HepG2 (cell line): ENCODE results near the gene ZNRF3. TPM values are rescaled to one million over a fixed set of nuclear protein-coding genes. Genes with fewer than 3 reads are reported as not detected.

Experiments used
- ATAC-seq: fragments of 200-7000 bp; cut with Tn5 transposase; 3 replicates; pipeline ENCODE4 v1.9.1; 2020; ENCODE audit warnings: mild to moderate bottlenecking, moderate library complexity
- BruUV-seq: library from RNA; stranded (reverse); fragments of 400-500 nt; replicated peaks from 2 replicates; lab custom pipeline; 2021; lab: Mats Ljungman, UMichigan
- CTCF ChIA-PET: fragments of 300-600 bp; formaldehyde crosslinking; extraction: SDS; loops from one replicate; lab custom pipeline; 2021; ENCODE audit warnings: low total read pairs, inconsistent platforms, low intra/inter-chr PET ratio; lab: Yijun Ruan, JAX
- POLR2A ChIA-PET: fragments of 350-600 bp; sonication (Branson Sonifier 250); formaldehyde crosslinking; loops from one replicate; lab custom pipeline; 2020; ENCODE audit warnings: antibody characterized with exemption, inconsistent platforms; lab: Yijun Ruan, JAX
- DNase-seq: peaks from one replicate; pipeline ENCODE4 v3.0.0-alpha.2; 2015; ENCODE audit warnings: low spot score
- FAIRE-seq: peaks from 3 replicates; lab custom pipeline; 2011; peaks lifted over from hg19 to GRCh38; lab: Jason Lieb, UNC
- H2AFZ ChIP-seq: one replicate; pipeline ENCODE4 v1.6.1; 2011; ENCODE audit warnings: low read length, inconsistent platforms
- H3K27ac ChIP-seq: fragments of 300-600 bp; 3 replicates; pipeline ENCODE4 v1.8.0; 2011; ENCODE audit warnings: mixed run types, mild to moderate bottlenecking, mixed read lengths, low read length, inconsistent platforms; ENCODE audit not compliant: insufficient read depth; ENCODE audit errors: extremely low read length
- H3K27me3 ChIP-seq, 2 experiments: fragments of 200-600 bp in 1 of 2; 2 replicates in 1 of 2; 3 replicates in 1 of 2; pipeline versions ENCODE4 v1.6.0 to v1.8.0; 2011; ENCODE audit warnings: low read length in 2 of 2, mild to moderate bottlenecking in 2 of 2, moderate library complexity in 2 of 2, inconsistent platforms in 1 of 2; ENCODE audit not compliant: insufficient read depth in 2 of 2, control insufficient read depth in 1 of 2
- H3K36me3 ChIP-seq, 2 experiments: fragments of 200-600 bp in 1 of 2; replicated peaks in 1 of 2; 2 replicates in 1 of 2; 3 replicates in 1 of 2; pipeline versions ENCODE4 v1.5.1 to v1.8.0; 2011; ENCODE audit warnings: low read length in 2 of 2, inconsistent platforms in 1 of 2; ENCODE audit not compliant: insufficient read depth in 2 of 2, control insufficient read depth in 1 of 2
- H3K4me1 ChIP-seq: 2 replicates; pipeline ENCODE4 v1.5.1; 2012; ENCODE audit warnings: low read length, inconsistent platforms; ENCODE audit not compliant: insufficient read depth
- H3K4me2 ChIP-seq: 2 replicates; pipeline ENCODE4 v1.6.0; 2011; ENCODE audit warnings: low read depth, low read length, inconsistent platforms
- H3K4me3 ChIP-seq, 3 experiments: fragments of 200-600 bp in 1 of 3; sonication (generic), shearing (Covaris generic) in 1 of 3; replicated peaks in 1 of 3; 2 replicates each; pipeline ENCODE4 v1.5.1; 2011 to 2016; ENCODE audit warnings: low read length in 3 of 3, inconsistent platforms in 2 of 3, low read depth in 2 of 3, mild to moderate bottlenecking in 2 of 3, control low read depth in 1 of 3, mixed read lengths in 1 of 3; ENCODE audit not compliant: insufficient read depth in 1 of 3
- H3K79me2 ChIP-seq: one replicate; pipeline ENCODE4 v1.6.1; 2011; ENCODE audit warnings: low read length, inconsistent platforms; ENCODE audit not compliant: insufficient read depth
- H3K9ac ChIP-seq: 2 replicates; pipeline ENCODE4 v1.6.0; 2011; ENCODE audit warnings: mild to moderate bottlenecking, low read depth, low read length, inconsistent platforms; ENCODE audit not compliant: insufficient read depth
- H3K9me3 ChIP-seq: 2 replicates; pipeline ENCODE4 v1.5.1; 2012; ENCODE audit warnings: mild to moderate bottlenecking, low read length
- H4K20me1 ChIP-seq: 2 replicates; pipeline ENCODE4 v1.6.0; 2011; ENCODE audit warnings: inconsistent platforms, mild to moderate bottlenecking, low read length, moderate library complexity; ENCODE audit not compliant: insufficient read depth
- ADNP ChIP-seq: sonication (generic); formaldehyde crosslinking; IDR thresholded peaks from 2 replicates; pipeline ENCODE4 v1.4.0; 2020; ENCODE audit warnings: missing genetic modification reagents
- ATF1 ChIP-seq: IDR thresholded peaks from 2 replicates; pipeline ENCODE4 v1.6.1; 2016; ENCODE audit warnings: mild to moderate bottlenecking, control low read depth
- CHD4 ChIP-seq: fragments of 200-600 bp; sonication (generic); IDR thresholded peaks from 2 replicates; pipeline ENCODE4 v1.7.0; 2017; ENCODE audit warnings: mild to moderate bottlenecking, low read length, borderline replicate concordance
- DR1 ChIP-seq: sonication (generic); formaldehyde crosslinking; IDR thresholded peaks from 2 replicates; pipeline ENCODE4 v1.8.0; 2021; ENCODE audit warnings: mild to moderate bottlenecking, missing genetic modification reagents, inconsistent platforms
- FOSL2 ChIP-seq: sonication (generic); formaldehyde crosslinking; IDR thresholded peaks from 2 replicates; pipeline ENCODE4 v1.4.0; 2020; ENCODE audit warnings: missing genetic modification reagents
- FOXM1 ChIP-seq: sonication (generic); formaldehyde crosslinking; IDR thresholded peaks from 2 replicates; pipeline ENCODE4 v1.5.0; 2020; ENCODE audit warnings: missing genetic modification reagents
- HDAC1 ChIP-seq: sonication (generic); formaldehyde crosslinking; IDR thresholded peaks from 2 replicates; pipeline ENCODE4 v1.5.1; 2020; ENCODE audit warnings: mild to moderate bottlenecking, missing genetic modification reagents
- HMG20A ChIP-seq: IDR thresholded peaks from 2 replicates; pipeline ENCODE4 v1.6.1; 2016; ENCODE audit warnings: borderline replicate concordance
- HNF4A ChIP-seq: sonication (generic); formaldehyde crosslinking; IDR thresholded peaks from 2 replicates; pipeline ENCODE4 v1.4.0; 2020; ENCODE audit warnings: missing genetic modification reagents
- LBX2 ChIP-seq: sonication (generic); formaldehyde crosslinking; IDR thresholded peaks from 2 replicates; pipeline ENCODE4 v1.5.0; 2020; ENCODE audit warnings: missing genetic modification reagents, mild to moderate bottlenecking, borderline replicate concordance
- NFE2 ChIP-seq: sonication (generic); formaldehyde crosslinking; IDR thresholded peaks from 2 replicates; pipeline ENCODE4 v1.4.0; 2020; ENCODE audit warnings: missing genetic modification reagents
- SIN3A ChIP-seq: IDR thresholded peaks from 2 replicates; pipeline ENCODE4 v1.6.1; 2011; ENCODE audit warnings: low read depth, mild to moderate bottlenecking, control low read depth, low read length, borderline replicate concordance
- THAP7 ChIP-seq: sonication (generic); formaldehyde crosslinking; IDR thresholded peaks from 2 replicates; pipeline ENCODE4 v1.8.1; 2023; ENCODE audit warnings: mild to moderate bottlenecking, missing genetic modification reagents
- THRA ChIP-seq: sonication (generic); formaldehyde crosslinking; IDR thresholded peaks from 2 replicates; pipeline ENCODE4 v1.4.0; 2020; ENCODE audit warnings: missing genetic modification reagents, borderline replicate concordance
- TP53 ChIP-seq: sonication (generic); formaldehyde crosslinking; conservative IDR thresholded peaks from 2 replicates; pipeline ENCODE4 v1.4.0; 2020; ENCODE audit warnings: missing genetic modification reagents
- YEATS4 ChIP-seq: sonication (generic); formaldehyde crosslinking; IDR thresholded peaks from 2 replicates; pipeline ENCODE4 v1.4.0; 2020; ENCODE audit warnings: missing genetic modification reagents, borderline replicate concordance
- ZNF30 ChIP-seq: sonication (generic); formaldehyde crosslinking; IDR thresholded peaks from 2 replicates; pipeline ENCODE4 v1.5.0; 2020; ENCODE audit warnings: mild to moderate bottlenecking, missing genetic modification reagents
- ZNF576 ChIP-seq: sonication (generic); formaldehyde crosslinking; IDR thresholded peaks from 2 replicates; pipeline ENCODE4 v1.4.0; 2020; ENCODE audit warnings: mild to moderate bottlenecking, missing genetic modification reagents
- ZNF605 ChIP-seq: sonication (generic); formaldehyde crosslinking; IDR thresholded peaks from 2 replicates; pipeline ENCODE4 v1.8.0; 2022; ENCODE audit warnings: mild to moderate bottlenecking, missing genetic modification reagents
- ZNF724P ChIP-seq: sonication (generic); formaldehyde crosslinking; IDR thresholded peaks from 2 replicates; pipeline ENCODE4 v1.8.0; 2022; ENCODE audit warnings: missing genetic modification reagents, borderline replicate concordance
- WGBS: methylation state at CpG from one replicate; pipeline ENCODE4 v1.1.6; 2017; ENCODE audit warnings: low lambda C conversion rate; 5-methylcytosine and 5-hydroxymethylcytosine counted together
- in situ Hi-C: cut with HindIII; loops from 2 replicates; pipeline ENCODE4 v1.10.0; 2017; ENCODE audit warnings: low pct_unique_long_range_greater_than_20kb; ENCODE audit not compliant: extremely low pct_ligation_motif_present
- intact Hi-C: fragments of 100-400 bp; cut with micrococcal nuclease; formaldehyde crosslinking; loops from one replicate; pipeline ENCODE4 v1.10.0; 2022; ENCODE audit not compliant: unreplicated experiment
- polyA plus RNA-seq, 8 experiments: library from polyadenylated mRNA; depleted of rRNA in 3 of 8; stranded (reverse) in 7 of 8; unstranded in 1 of 8; fragments of >200 nt; fragmentation: Illumina TruSeq in 4 of 8; extraction: Trizol in 4 of 8; gene quantifications; 2 replicates each; pipeline versions ENCODE4 v1.2.1 to v1.2.3, GENCODE V29; 2011 to 2016; ENCODE audit warnings: low read depth in 4 of 8, missing spikeins in 1 of 8, mixed read lengths in 1 of 8; ENCODE audit not compliant: insufficient read depth in 1 of 8
- total RNA-seq, 5 experiments: library from RNA; depleted of rRNA; stranded (reverse); fragments of >200 nt; fragmentation: Illumina TruSeq; extraction: Trizol; gene quantifications; 2 replicates each; pipeline ENCODE4 v1.2.3, GENCODE V29; 2016; ENCODE audit warnings: low read depth in 1 of 5

Gene ZNRF3
- total and polyA plus RNA-seq, 2 of the 13 experiments (the other 11 are each of a cell fraction or from before 2014, with no cell fraction given), result 20.3 to 36.7 TPM

GRCh38 chr22:29087012-29087411 lies 203.6 kb downstream of the ZNRF3 start:
- no peak for FAIRE-seq
- ChIA-PET POLR2A (no interaction called here), CTCF (no interaction called here)
- Histone ChIP-seq H3K27ac (no peak overlapping the region), H3K36me3 (no peaks in the 10 kb centered on the region), H3K79me2 (no peaks in the 10 kb centered on the region), H2AFZ (no peak overlapping the region), H3K4me1 (peaks cover 8% of the 10 kb centered on the region), H3K9me3 (no peaks in the 10 kb centered on the region), H3K4me3 (no peak overlapping the region), H3K4me2 (no peak overlapping the region), H3K27me3 (no peaks in the 10 kb centered on the region), H3K9ac (no peak overlapping the region), H4K20me1 (no peaks in the 10 kb centered on the region)
- DNase-seq, result no peak
- in situ Hi-C loops (no loop called here), intact Hi-C loops (no loop called here)
- 97% methylated on average over 2 of the region's 2 CpGs for WGBS
- ATAC-seq, result no peak
- BruUV-seq, result no TSS peak
- TF ChIP-seq HMG20A (CRISPR knock-in tag) (no peak), YEATS4 (no peak), TP53 (CRISPR knock-in tag) (no peak), ZNF605 (CRISPR knock-in tag) (no peak), FOSL2 (CRISPR knock-in tag) (no peak), THRA (CRISPR knock-in tag) (no peak), DR1 (CRISPR knock-in tag) (no peak), ZNF576 (CRISPR knock-in tag) (no peak), HNF4A (CRISPR knock-in tag) (no peak), FOXM1 (CRISPR knock-in tag) (no peak), ATF1 (no peak), ZNF30 (no peak), THAP7 (no peak), LBX2 (CRISPR knock-in tag) (no peak), CHD4 (no peak), SIN3A (no peak), ZNF724P (CRISPR knock-in tag) (no peak), HDAC1 (no peak), ADNP (no peak), NFE2 (no peak)
